CD4-positive, alpha-beta T cell (primary cell): Measurements from ENCODE around the gene WDTC1. TPM values are rescaled to one million over a fixed set of nuclear protein-coding genes. Genes with fewer than 3 reads are reported as not detected.

Experiments
- ATAC-seq: fragments of 200-7000 bp; cut with Tn5 transposase; one replicate; pipeline ENCODE4 v1.10.0; 2022; ENCODE audit warnings: mild to moderate bottlenecking; ENCODE audit not compliant: poor library complexity
- CTCF ChIA-PET: fragments of 350-600 bp; sonication (Branson Sonifier 250); formaldehyde crosslinking; loops from one replicate; lab custom pipeline; 2021; ENCODE audit warnings: antibody characterized with exemption, inconsistent platforms; lab: Charles Lee
- POLR2A ChIA-PET: fragments of 350-600 bp; sonication (Branson Sonifier 250); formaldehyde crosslinking; loops from one replicate; lab custom pipeline; 2021; ENCODE audit warnings: antibody characterized with exemption, inconsistent platforms; lab: Charles Lee
- DNase-seq, 14 experiments: peaks; one replicate each; pipeline ENCODE4 v3.0.0-alpha.2; 2013 to 2020; ENCODE audit warnings: mixed read lengths in 2 of 14
- H3K27ac ChIP-seq, 2 donors: one replicate each; pipeline versions ENCODE4 v1.5.1 to v1.7.0; 2013; ENCODE audit warnings: low read length in 2 of 2, low read depth in 1 of 2, mild to moderate bottlenecking in 1 of 2
- H3K27me3 ChIP-seq, 2 experiments: 1 replicate in 1 of 2; 2 replicates in 1 of 2; pipeline versions ENCODE4 v1.6.1 to v1.7.0; 2013; ENCODE audit warnings: low read length in 2 of 2, control low read depth in 1 of 2, mild to moderate bottlenecking in 1 of 2, moderate library complexity in 1 of 2; ENCODE audit not compliant: insufficient read depth in 2 of 2, control insufficient read depth in 1 of 2
- H3K36me3 ChIP-seq: one replicate; pipeline ENCODE4 v1.6.1; 2013; ENCODE audit warnings: low read length, control low read depth; ENCODE audit not compliant: insufficient read depth
- H3K4me1 ChIP-seq: one replicate; pipeline ENCODE4 v1.6.1; 2013; ENCODE audit warnings: low read length, control low read depth; ENCODE audit not compliant: insufficient read depth
- H3K4me3 ChIP-seq: one replicate; pipeline ENCODE4 v1.5.1; 2013; ENCODE audit warnings: mild to moderate bottlenecking, low read length, moderate library complexity
- H3K9me3 ChIP-seq, 2 experiments: 1 replicate in 1 of 2; 2 replicates in 1 of 2; pipeline versions ENCODE4 v1.6.1 to v1.7.0; 2013; ENCODE audit warnings: low read length in 2 of 2, mild to moderate bottlenecking in 2 of 2, control low read depth in 1 of 2, moderate library complexity in 1 of 2; ENCODE audit not compliant: control insufficient read depth in 1 of 2, insufficient read depth in 1 of 2
- H3K27ac Mint-ChIP-seq: one replicate; pipeline ENCODE4 v1.8.0; 2020; ENCODE audit warnings: mixed read lengths
- H3K27me3 Mint-ChIP-seq: one replicate; pipeline ENCODE4 v1.8.0; 2021; ENCODE audit warnings: mixed read lengths
- H3K36me3 Mint-ChIP-seq: one replicate; pipeline ENCODE4 v1.8.0; 2021; ENCODE audit warnings: low read depth, mixed read lengths
- H3K4me1 Mint-ChIP-seq: one replicate; pipeline ENCODE4 v1.8.0; 2021; ENCODE audit warnings: low read depth, mixed read lengths
- H3K4me3 Mint-ChIP-seq: one replicate; pipeline ENCODE4 v1.8.0; 2020; ENCODE audit warnings: mild to moderate bottlenecking, mixed read lengths
- H3K9me3 Mint-ChIP-seq: one replicate; pipeline ENCODE4 v1.8.0; 2020; ENCODE audit warnings: mixed read lengths
- CTCF ChIP-seq: fragments of 200-600 bp; IDR thresholded peaks from one replicate; pipeline ENCODE4 v1.8.0; 2022; ENCODE audit warnings: antibody characterized with exemption, mild to moderate bottlenecking
- intact Hi-C, 2 experiments: fragments of 100-400 bp; cut with DNase I in 1 of 2; cut with micrococcal nuclease in 1 of 2; formaldehyde crosslinking; loops; one replicate each; pipeline versions ENCODE4 v1.15.1 to v1.9.0; 2023 to 2025; cut with DNase I, micrococcal nuclease
- total RNA-seq, 174 experiments: library from RNA in 2 of 174; stranded (reverse) in 2 of 174; gene quantifications; one replicate each; pipeline ENCODE4 v1.2.3 and lab custom pipeline; 2021 to 2026

WDTC1 gene
- total RNA-seq, 2 experiments from 2014 or later: 17.7 to 18.6 TPM

GRCh38 chr1:27303509-27303908, 69.1 kb downstream of the WDTC1 start:
- DNase-seq (no peak), ATAC-seq (no peak)
- no peaks in the 10 kb centered on the region for H3K27me3 ChIP-seq
- Mint-ChIP-seq H3K9me3 (no peaks in the 10 kb centered on the region), H3K36me3 (peaks cover 50% of the 10 kb centered on the region), H3K27ac (no peak overlapping the region), H3K27me3 (no peaks in the 10 kb centered on the region), H3K4me3 (no peak overlapping the region), H3K4me1 (peaks cover 5% of the 10 kb centered on the region)
- H3K36me3 ChIP-seq: peaks cover 58% of the 10 kb centered on the region
- TF ChIP-seq CTCF: no peak
- ChIA-PET POLR2A (interaction anchor here (1.5 kb wide), 1 partner anchor 54 kb away, joined by 4 read pairs; no protein-coding TSS in a partner anchor), CTCF (interaction anchor here (0.7 to 8.5 kb wide), 2 partner anchors 93 to 201 kb away, joined by 3 to 125 read pairs; no protein-coding TSS in a partner anchor)
- intact Hi-C loops: loop anchor here in 1 of 2 experiments (5.0 kb wide), 1 partner anchor 364 kb away; no protein-coding TSS in a partner anchor
- no peak overlapping the region for H3K27ac ChIP-seq
- H3K4me1 ChIP-seq: peaks cover 8% of the 10 kb centered on the region
- H3K9me3 ChIP-seq: no peaks in the 10 kb centered on the region
- H3K4me3 ChIP-seq: no peak overlapping the region

- Histone ChIP-seq H3K27ac (no peak overlapping the region), H3K27me3 (no peaks in the 10 kb centered on the region), H3K9me3 (no peaks in the 10 kb centered on the region), H3K4me3 (no peak overlapping the region), H3K4me1 (peaks cover under 1% of the 10 kb centered on the region), H3K36me3 (peaks cover 45% of the 10 kb centered on the region)
- peaks cover under 1% of the 10 kb centered on the region for H3K4me1 Mint-ChIP-seq
- ChIA-PET POLR2A (no interaction called here), CTCF (no interaction called here)
- DNase-seq (no peak), ATAC-seq (no peak)
- TF ChIP-seq CTCF: no peak
- H3K4me3 Mint-ChIP-seq: no peak overlapping the region
- intact Hi-C loops: no loop called here
- peaks cover 32% of the 10 kb centered on the region for H3K36me3 Mint-ChIP-seq
- H3K9me3 Mint-ChIP-seq: no peaks in the 10 kb centered on the region
- no peaks in the 10 kb centered on the region for H3K27me3 Mint-ChIP-seq
- no peak overlapping the region for H3K27ac Mint-ChIP-seq
These were observed 71.6 kb downstream of the WDTC1 start for GRCh38 chr1:27306071-27306470.

- CTCF ChIA-PET: interaction anchor here (0.6 to 1.7 kb wide), 2 partner anchors 26 to 818 kb away, joined by 4 read pairs; no protein-coding TSS in a partner anchor
- DNase-seq: no peak
- Mint-ChIP-seq H3K4me1 (no peaks in the 10 kb centered on the region), H3K27me3 (no peaks in the 10 kb centered on the region), H3K27ac (no peak overlapping the region), H3K36me3 (peaks cover 22% of the 10 kb centered on the region), H3K9me3 (no peaks in the 10 kb centered on the region), H3K4me3 (no peak overlapping the region)
- ATAC-seq: no peak
- TF ChIP-seq CTCF: no peak
- intact Hi-C loops: no loop called here
- peaks cover 34% of the 10 kb centered on the region for H3K36me3 ChIP-seq
- no peak overlapping the region for H3K27ac ChIP-seq
- H3K4me3 ChIP-seq: no peak overlapping the region
- H3K4me1 ChIP-seq: no peaks in the 10 kb centered on the region
- H3K9me3 ChIP-seq: no peaks in the 10 kb centered on the region
- H3K27me3 ChIP-seq: no peaks in the 10 kb centered on the region
- POLR2A ChIA-PET: no interaction called here
These were observed 72.7 kb downstream of the WDTC1 start for GRCh38 chr1:27306892-27307761.
